Measurements from ENCODE around the gene AP5Z1.

The AP5Z1 gene

GRCh38 chr7:4805110-4805983, 29.9 kb downstream of the AP5Z1 start:
- DNase-seq = no peak

- no peak for DNase-seq
These were observed 30.5 kb downstream of the AP5Z1 start for GRCh38 chr7:4805984-4806300.

- no peak for DNase-seq
These were observed 31.7 kb downstream of the AP5Z1 start for GRCh38 chr7:4806983-4807597.

GRCh38 chr7:4807598-4808016, 32.2 kb downstream of the AP5Z1 start:
- DNase-seq = no peak

- DNase-seq = no peak
These were observed 32.6 kb downstream of the AP5Z1 start for GRCh38 chr7:4808026-4808425.

- no peak for DNase-seq
These were observed 33.1 kb downstream of the AP5Z1 start for GRCh38 chr7:4808565-4808964.

GRCh38 chr7:4809091-4809591, 33.7 kb downstream of the AP5Z1 start:
- no peak for DNase-seq

GRCh38 chr7:4809666-4810065, 34.2 kb downstream of the AP5Z1 start:
- no peak for DNase-seq

GRCh38 chr7:4814433-4814832, 39.0 kb downstream of the AP5Z1 start:
- no peak for DNase-seq

GRCh38 chr7:4815121-4815520, 39.7 kb downstream of the AP5Z1 start:
- no peak for DNase-seq

- DNase-seq = no peak
These were observed 40.4 kb downstream of the AP5Z1 start for GRCh38 chr7:4815609-4816418.

GRCh38 chr7:4816419-4817080, 41.1 kb downstream of the AP5Z1 start:
- DNase-seq = no peak

GRCh38 chr7:4817178-4817901, 41.9 kb downstream of the AP5Z1 start:
- DNase-seq = no peak

- DNase-seq = no peak
These were observed 42.8 kb downstream of the AP5Z1 start for GRCh38 chr7:4818000-4818794.

GRCh38 chr7:4819560-4820404, 44.4 kb downstream of the AP5Z1 start:
- DNase-seq = no peak

GRCh38 chr7:4820405-4820966, 45.1 kb downstream of the AP5Z1 start:
- no peak for DNase-seq

- DNase-seq = no peak
These were observed 45.6 kb downstream of the AP5Z1 start for GRCh38 chr7:4820967-4821471.

- DNase-seq = no peak
These were observed 47.3 kb downstream of the AP5Z1 start for GRCh38 chr7:4822677-4823076.

GRCh38 chr7:4823441-4824119, 48.2 kb downstream of the AP5Z1 start:
- no peak for DNase-seq

All from amniotic stem cell (primary cell).